GM10248 (cell line): ENCODE measurements around the gene KIF4A.
"Not testable (repeated sequence)": the region's sequence is repeated elsewhere in the genome, so short reads cannot be mapped to it uniquely, and the experiment has no call there.

Experiments
- CTCF ChIA-PET: fragments of 300-600 bp; sonication (Branson Sonifier 250); formaldehyde crosslinking; extraction: SDS; loops from one replicate; lab custom pipeline; 2021; ENCODE audit warnings: antibody characterized with exemption; lab: Yijun Ruan, JAX
- POLR2A ChIA-PET: fragments of 350-650 bp; sonication (Branson Sonifier 250); formaldehyde crosslinking; extraction: SDS; loops from one replicate; lab custom pipeline; 2020; ENCODE audit warnings: antibody characterized with exemption; lab: Yijun Ruan, JAX
- DNase-seq: peaks from one replicate; pipeline ENCODE4 v3.0.0; 2012; ENCODE audit errors: extremely low spot score
- TF ChIP-seq, protein P1 (sequence below): IDR thresholded peaks from 2 replicates; pipeline ENCODE4 v1.5.1; 2012; ENCODE audit warnings: mild to moderate bottlenecking, low read depth; ENCODE audit errors: extremely low read depth, missing control alignments, control extremely low read depth

KIF4A gene

DNA sequence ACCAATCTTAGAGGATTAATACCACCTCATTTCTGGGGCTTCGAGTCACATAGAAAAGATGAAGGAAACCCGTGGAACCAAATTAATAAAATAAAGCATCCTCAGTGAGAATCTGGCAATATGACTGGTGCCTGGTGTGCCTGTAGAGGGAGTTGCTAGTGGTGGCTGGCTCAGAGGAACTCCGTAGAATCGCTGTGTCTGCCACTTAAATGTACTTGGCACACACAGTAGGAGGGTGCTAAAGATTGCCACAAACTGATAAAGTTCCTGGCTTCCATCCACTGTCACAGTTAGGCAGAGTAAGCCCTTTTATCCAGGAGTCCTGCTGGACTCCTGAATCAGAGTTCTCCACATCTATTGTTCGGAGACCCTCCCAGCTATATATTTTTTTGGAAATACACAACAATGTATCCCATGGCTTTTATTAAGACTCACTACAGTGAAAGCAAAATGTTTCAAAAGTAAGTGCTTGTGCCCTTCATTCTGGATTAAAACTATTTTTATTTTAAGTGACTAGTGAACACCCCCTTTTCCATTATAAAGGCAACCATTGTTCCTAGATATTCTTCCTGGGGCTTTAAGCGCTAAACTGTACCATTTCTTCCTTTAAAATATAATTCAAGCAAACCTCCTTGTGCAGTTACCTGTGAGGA, 56.6 kb downstream of the KIF4A start:
- TF ChIP-seq, protein P1, sequence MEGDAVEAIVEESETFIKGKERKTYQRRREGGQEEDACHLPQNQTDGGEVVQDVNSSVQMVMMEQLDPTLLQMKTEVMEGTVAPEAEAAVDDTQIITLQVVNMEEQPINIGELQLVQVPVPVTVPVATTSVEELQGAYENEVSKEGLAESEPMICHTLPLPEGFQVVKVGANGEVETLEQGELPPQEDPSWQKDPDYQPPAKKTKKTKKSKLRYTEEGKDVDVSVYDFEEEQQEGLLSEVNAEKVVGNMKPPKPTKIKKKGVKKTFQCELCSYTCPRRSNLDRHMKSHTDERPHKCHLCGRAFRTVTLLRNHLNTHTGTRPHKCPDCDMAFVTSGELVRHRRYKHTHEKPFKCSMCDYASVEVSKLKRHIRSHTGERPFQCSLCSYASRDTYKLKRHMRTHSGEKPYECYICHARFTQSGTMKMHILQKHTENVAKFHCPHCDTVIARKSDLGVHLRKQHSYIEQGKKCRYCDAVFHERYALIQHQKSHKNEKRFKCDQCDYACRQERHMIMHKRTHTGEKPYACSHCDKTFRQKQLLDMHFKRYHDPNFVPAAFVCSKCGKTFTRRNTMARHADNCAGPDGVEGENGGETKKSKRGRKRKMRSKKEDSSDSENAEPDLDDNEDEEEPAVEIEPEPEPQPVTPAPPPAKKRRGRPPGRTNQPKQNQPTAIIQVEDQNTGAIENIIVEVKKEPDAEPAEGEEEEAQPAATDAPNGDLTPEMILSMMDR = no peak
- no peak for DNase-seq
- ChIA-PET CTCF (no interaction called here), POLR2A (no interaction called here)

DNA sequence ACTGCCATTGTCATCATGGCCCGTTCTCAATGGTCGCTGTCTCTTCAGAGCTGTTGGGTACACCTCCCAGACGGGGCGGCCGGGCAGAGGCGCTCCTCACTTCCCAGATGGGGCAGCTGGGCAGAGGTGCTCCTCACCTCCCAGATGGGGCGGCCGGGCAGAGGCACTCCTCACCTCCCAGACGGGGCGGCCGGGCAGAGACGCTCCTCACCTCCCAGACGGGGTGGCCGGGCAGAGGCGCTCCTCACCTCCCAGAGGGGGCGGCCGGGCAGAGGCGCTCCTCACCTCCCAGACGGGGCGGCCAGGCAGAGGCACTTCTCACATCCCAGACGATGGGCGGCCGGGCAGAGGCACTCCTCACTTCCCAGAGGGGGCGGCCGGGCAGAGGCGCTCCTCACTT, 58.9 kb downstream of the KIF4A start:
- POLR2A ChIA-PET, DNase-seq, CTCF ChIA-PET: not testable (repeated sequence)

- POLR2A ChIA-PET, CTCF ChIA-PET, DNase-seq: not testable (repeated sequence)
Measured at GRCh38 chrX:70349367-70350125, 59.6 kb downstream of the KIF4A start.

- TF ChIP-seq, protein P1 = no peak
- DNase-seq = no peak
- ChIA-PET POLR2A (no interaction called here), CTCF (no interaction called here)
Measured at GRCh38 chrX:70352496-70352895, 62.6 kb downstream of the KIF4A start.

DNA sequence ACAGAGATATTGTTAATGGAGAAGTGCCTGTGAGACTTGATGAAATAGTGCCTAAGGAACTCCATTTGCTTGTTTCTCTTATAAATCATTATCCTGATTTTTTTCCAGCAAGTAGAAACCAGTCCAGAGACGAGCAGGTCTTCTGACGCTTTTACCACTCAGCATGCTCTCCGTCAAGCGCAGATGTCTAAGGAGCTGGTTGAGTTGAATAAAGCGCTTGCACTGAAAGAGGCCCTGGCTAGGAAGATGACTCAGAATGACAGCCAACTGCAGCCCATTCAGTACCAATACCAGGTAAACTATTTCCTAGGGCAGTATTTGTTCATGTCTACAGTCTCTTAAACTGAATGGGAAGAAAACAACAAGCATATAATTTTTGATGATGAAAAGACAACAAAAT, 63.6 kb downstream of the KIF4A start:
- ChIA-PET CTCF (no interaction called here), POLR2A (no interaction called here)
- no peak for DNase-seq
- TF ChIP-seq, protein P1 = no peak

GRCh38 chrX:70354716-70355115, 64.8 kb downstream of the KIF4A start:
- CTCF ChIA-PET = no interaction called here
- POLR2A ChIA-PET = no interaction called here
- no peak for DNase-seq
- TF ChIP-seq, protein P1 = no peak

DNA sequence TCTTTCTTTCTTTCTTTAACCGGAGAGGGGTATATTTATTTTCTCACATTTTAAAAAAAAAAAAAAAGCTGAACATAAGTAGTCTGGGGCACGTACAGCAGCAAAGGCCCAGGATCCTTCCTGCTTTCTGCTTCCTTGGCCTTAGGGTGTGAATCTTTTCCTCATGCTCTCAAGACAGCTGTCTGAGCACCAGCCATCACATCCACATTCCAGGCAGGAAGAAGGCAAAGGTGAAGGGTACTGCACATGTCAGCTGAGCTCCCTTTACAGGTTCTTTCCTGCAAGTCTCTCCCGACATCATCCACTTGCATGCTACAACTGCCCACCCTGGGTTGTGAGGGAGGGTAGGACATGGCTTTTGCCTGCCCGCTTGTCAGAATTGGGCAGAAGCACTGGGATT, 69.6 kb downstream of the KIF4A start:
- TF ChIP-seq, protein P1 = no peak
- POLR2A ChIA-PET = no interaction called here
- DNase-seq = no peak
- CTCF ChIA-PET = no interaction called here
